WTC11 (cell line): ENCODE measurements around the gene KAZN. TPM values are rescaled to one million over a fixed set of nuclear protein-coding genes. Genes with fewer than 3 reads are reported as not detected.

ENCODE experiments used
- ATAC-seq: fragments of 200-7000 bp; cut with Tn5 transposase; 2 replicates; pipeline ENCODE4 v1.10.0; 2021; ENCODE audit warnings: mild to moderate bottlenecking, moderate library complexity
- CTCF ChIA-PET: fragments of 300-600 bp; sonication (Branson Sonifier 250); formaldehyde crosslinking; loops from one replicate; lab custom pipeline; 2021; ENCODE audit warnings: antibody characterized with exemption; lab: Charles Lee
- POLR2A ChIA-PET: fragments of 350-600 bp; sonication (Branson Sonifier 250); formaldehyde crosslinking; loops from one replicate; lab custom pipeline; 2021; ENCODE audit warnings: antibody characterized with exemption; lab: Charles Lee
- DNase-seq: peaks from one replicate; pipeline ENCODE4 v3.0.0; 2021; ENCODE audit warnings: low spot score
- H3K27ac Mint-ChIP-seq: 2 replicates; pipeline ENCODE4 v1.8.0; 2021; ENCODE audit warnings: mixed read lengths
- H3K27me3 Mint-ChIP-seq: 2 replicates; pipeline ENCODE4 v1.8.0; 2021; ENCODE audit warnings: low read depth, mild to moderate bottlenecking, moderate library complexity, mixed read lengths
- H3K36me3 Mint-ChIP-seq: 2 replicates; pipeline ENCODE4 v1.8.0; 2021; ENCODE audit warnings: mixed read lengths
- H3K4me1 Mint-ChIP-seq: 2 replicates; pipeline ENCODE4 v1.8.0; 2022; ENCODE audit warnings: mixed read lengths
- H3K4me3 Mint-ChIP-seq: 2 replicates; pipeline ENCODE4 v1.8.0; 2021; ENCODE audit warnings: mild to moderate bottlenecking, moderate library complexity, mixed read lengths
- H3K9me3 Mint-ChIP-seq: 2 replicates; pipeline ENCODE4 v1.8.0; 2021; ENCODE audit warnings: mixed read lengths
- AR ChIP-seq: fragments of 250-450 bp; sonication (Bioruptor Pico); IDR thresholded peaks from 2 replicates; pipeline ENCODE4 v1.9.0; 2021; ENCODE audit warnings: mild to moderate bottlenecking
- CTCF ChIP-seq: fragments of 200-600 bp; IDR thresholded peaks from 2 replicates; pipeline ENCODE4 v1.8.0; 2022; ENCODE audit warnings: antibody characterized with exemption
- GRHL2 ChIP-seq: fragments of 250-450 bp; sonication (Bioruptor Pico); IDR thresholded peaks from 2 replicates; pipeline ENCODE4 v1.8.0; 2022; ENCODE audit warnings: mild to moderate bottlenecking, moderate library complexity; ENCODE audit not compliant: insufficient replicate concordance, severe bottlenecking
- IRF2 ChIP-seq: sonication (generic); formaldehyde crosslinking; IDR thresholded peaks from 2 replicates; pipeline ENCODE4 v1.8.0; 2022; ENCODE audit warnings: low read depth, missing genetic modification reagents, borderline replicate concordance
- JUN ChIP-seq: sonication (generic); formaldehyde crosslinking; IDR thresholded peaks from 2 replicates; pipeline ENCODE4 v1.8.0; 2023; ENCODE audit warnings: mild to moderate bottlenecking, missing genetic modification reagents
- MAX ChIP-seq: sonication (generic); formaldehyde crosslinking; IDR thresholded peaks from 2 replicates; pipeline ENCODE4 v1.8.0; 2022; ENCODE audit warnings: mild to moderate bottlenecking, missing genetic modification reagents
- NR3C1 ChIP-seq: sonication (generic); formaldehyde crosslinking; conservative IDR thresholded peaks from 2 replicates; pipeline ENCODE4 v1.8.1; 2023; ENCODE audit warnings: low read depth, mild to moderate bottlenecking, missing genetic modification reagents
- OVOL2 ChIP-seq: fragments of 250-450 bp; sonication (Bioruptor Pico); IDR thresholded peaks from 2 replicates; pipeline ENCODE4 v1.9.0; 2021; ENCODE audit warnings: mild to moderate bottlenecking, borderline replicate concordance
- RORB ChIP-seq: fragments of 250-450 bp; sonication (Bioruptor Pico); IDR thresholded peaks from 2 replicates; pipeline ENCODE4 v1.9.0; 2021; ENCODE audit warnings: mild to moderate bottlenecking
- TEAD1 ChIP-seq: sonication (generic); formaldehyde crosslinking; IDR thresholded peaks from 2 replicates; pipeline ENCODE4 v1.8.0; 2022; ENCODE audit warnings: mild to moderate bottlenecking, missing genetic modification reagents
- total RNA-seq: library from RNA; stranded (reverse); gene quantifications from 3 replicates; pipeline ENCODE4 v1.2.3, GENCODE V29; 2021
- TF ChIP-seq, protein P1 (sequence below): sonication (generic); formaldehyde crosslinking; IDR thresholded peaks from 2 replicates; pipeline ENCODE4 v1.8.1; 2023; ENCODE audit warnings: mild to moderate bottlenecking, moderate library complexity, missing genetic modification reagents
- TF ChIP-seq, protein P2 (sequence below): sonication (generic); formaldehyde crosslinking; IDR thresholded peaks from 2 replicates; pipeline ENCODE4 v1.8.0; 2022; ENCODE audit warnings: mild to moderate bottlenecking, missing genetic modification reagents
- TF ChIP-seq, protein P3 (sequence below): sonication (generic); formaldehyde crosslinking; IDR thresholded peaks from 2 replicates; pipeline ENCODE4 v1.8.0; 2022; ENCODE audit warnings: mild to moderate bottlenecking, missing genetic modification reagents
- TF ChIP-seq, protein P4 (sequence below): fragments of 250-450 bp; sonication (Bioruptor Pico); IDR thresholded peaks from 2 replicates; pipeline ENCODE4 v2.1.2; 2022; ENCODE audit warnings: mild to moderate bottlenecking, moderate library complexity

Gene KAZN
- total RNA-seq, 1 experiment from 2014 or later = 19.9 TPM

- TF ChIP-seq JUN (CRISPR knock-in tag) (no peak), RORB (CRISPR knock-in tag) (no peak), CTCF (no peak), NR3C1 (CRISPR knock-in tag) (no peak), MAX (CRISPR knock-in tag) (no peak), OVOL2 (CRISPR knock-in tag) (no peak)
Observed at GRCh38 chr1:14553711-14554110, 44.8 kb upstream of the KAZN start (continued).

DNA sequence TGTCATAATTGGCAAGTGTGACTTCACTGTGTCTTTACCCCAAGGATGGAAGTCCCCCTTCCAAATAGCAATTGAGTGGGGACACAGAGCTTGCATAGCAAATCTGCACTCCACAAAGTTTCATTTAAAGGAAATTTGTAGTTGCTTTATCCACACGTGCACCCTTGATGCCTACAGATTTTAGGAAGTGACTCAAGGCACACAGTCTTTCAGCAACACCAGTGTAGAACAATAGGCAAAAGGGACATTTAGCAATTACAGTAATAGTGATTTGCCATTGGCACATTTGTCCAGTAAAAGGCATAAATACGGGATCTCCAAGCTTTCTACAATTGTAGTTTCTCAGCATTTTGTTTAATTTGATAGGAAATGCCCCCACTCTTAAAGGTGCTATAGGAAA, 43.4 kb upstream of the KAZN start:
- DNase-seq (no peak), ATAC-seq (no peak)
- Mint-ChIP-seq H3K36me3 (no peaks in the 10 kb centered on the region), H3K27ac (no peak overlapping the region), H3K4me3 (no peak overlapping the region), H3K27me3 (peaks cover 30% of the 10 kb centered on the region), H3K4me1 (peaks cover 15% of the 10 kb centered on the region), H3K9me3 (peaks cover 6% of the 10 kb centered on the region; the same call in 1 of the 2 replicates)
- no peak for TF ChIP-seq IRF2 (CRISPR knock-in tag)
- TF ChIP-seq, protein P1, sequence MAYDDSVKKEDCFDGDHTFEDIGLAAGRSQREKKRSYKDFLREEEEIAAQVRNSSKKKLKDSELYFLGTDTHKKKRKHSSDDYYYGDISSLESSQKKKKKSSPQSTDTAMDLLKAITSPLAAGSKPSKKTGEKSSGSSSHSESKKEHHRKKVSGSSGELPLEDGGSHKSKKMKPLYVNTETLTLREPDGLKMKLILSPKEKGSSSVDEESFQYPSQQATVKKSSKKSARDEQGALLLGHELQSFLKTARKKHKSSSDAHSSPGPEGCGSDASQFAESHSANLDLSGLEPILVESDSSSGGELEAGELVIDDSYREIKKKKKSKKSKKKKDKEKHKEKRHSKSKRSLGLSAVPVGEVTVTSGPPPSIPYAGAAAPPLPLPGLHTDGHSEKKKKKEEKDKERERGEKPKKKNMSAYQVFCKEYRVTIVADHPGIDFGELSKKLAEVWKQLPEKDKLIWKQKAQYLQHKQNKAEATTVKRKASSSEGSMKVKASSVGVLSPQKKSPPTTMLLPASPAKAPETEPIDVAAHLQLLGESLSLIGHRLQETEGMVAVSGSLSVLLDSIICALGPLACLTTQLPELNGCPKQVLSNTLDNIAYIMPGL (CRISPR knock-in tag) = no peak
- no peak for TF ChIP-seq AR
- TF ChIP-seq, protein P2, sequence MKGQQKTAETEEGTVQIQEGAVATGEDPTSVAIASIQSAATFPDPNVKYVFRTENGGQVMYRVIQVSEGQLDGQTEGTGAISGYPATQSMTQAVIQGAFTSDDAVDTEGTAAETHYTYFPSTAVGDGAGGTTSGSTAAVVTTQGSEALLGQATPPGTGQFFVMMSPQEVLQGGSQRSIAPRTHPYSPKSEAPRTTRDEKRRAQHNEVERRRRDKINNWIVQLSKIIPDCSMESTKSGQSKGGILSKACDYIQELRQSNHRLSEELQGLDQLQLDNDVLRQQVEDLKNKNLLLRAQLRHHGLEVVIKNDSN = no peak
- TF ChIP-seq, protein P3, sequence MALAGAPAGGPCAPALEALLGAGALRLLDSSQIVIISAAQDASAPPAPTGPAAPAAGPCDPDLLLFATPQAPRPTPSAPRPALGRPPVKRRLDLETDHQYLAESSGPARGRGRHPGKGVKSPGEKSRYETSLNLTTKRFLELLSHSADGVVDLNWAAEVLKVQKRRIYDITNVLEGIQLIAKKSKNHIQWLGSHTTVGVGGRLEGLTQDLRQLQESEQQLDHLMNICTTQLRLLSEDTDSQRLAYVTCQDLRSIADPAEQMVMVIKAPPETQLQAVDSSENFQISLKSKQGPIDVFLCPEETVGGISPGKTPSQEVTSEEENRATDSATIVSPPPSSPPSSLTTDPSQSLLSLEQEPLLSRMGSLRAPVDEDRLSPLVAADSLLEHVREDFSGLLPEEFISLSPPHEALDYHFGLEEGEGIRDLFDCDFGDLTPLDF (CRISPR knock-in tag) = no peak
- no peak for TF ChIP-seq GRHL2 (CRISPR knock-in tag)
- no peak for TF ChIP-seq TEAD1 (CRISPR knock-in tag)
- TF ChIP-seq, protein P4, sequence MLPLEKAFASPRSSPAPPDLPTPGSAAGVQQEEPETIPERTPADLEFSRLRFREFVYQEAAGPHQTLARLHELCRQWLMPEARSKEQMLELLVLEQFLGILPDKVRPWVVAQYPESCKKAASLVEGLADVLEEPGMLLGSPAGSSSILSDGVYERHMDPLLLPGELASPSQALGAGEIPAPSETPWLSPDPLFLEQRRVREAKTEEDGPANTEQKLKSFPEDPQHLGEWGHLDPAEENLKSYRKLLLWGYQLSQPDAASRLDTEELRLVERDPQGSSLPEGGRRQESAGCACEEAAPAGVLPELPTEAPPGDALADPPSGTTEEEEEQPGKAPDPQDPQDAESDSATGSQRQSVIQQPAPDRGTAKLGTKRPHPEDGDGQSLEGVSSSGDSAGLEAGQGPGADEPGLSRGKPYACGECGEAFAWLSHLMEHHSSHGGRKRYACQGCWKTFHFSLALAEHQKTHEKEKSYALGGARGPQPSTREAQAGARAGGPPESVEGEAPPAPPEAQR (CRISPR knock-in tag) = no peak
- TF ChIP-seq JUN (CRISPR knock-in tag) = no peak
- POLR2A ChIA-PET = no interaction called here
- CTCF ChIA-PET = no interaction called here
